Kasumi-1 (cell line): ENCODE data around the gene RYR2.
"Not testable (repeated sequence)": the region's sequence is repeated elsewhere in the genome, so short reads cannot be mapped to it uniquely, and the experiment has no call there.

Experiments
- DNase-seq, 2 experiments: peaks; one replicate each; lab custom pipeline; 2025; lab: John Stamatoyannopoulos, UW

The RYR2 gene

GRCh38 chr1:237566581-237566980, 524.6 kb downstream of the RYR2 start:
- no peak for DNase-seq

GRCh38 chr1:237568955-237569354, 527.0 kb downstream of the RYR2 start:
- DNase-seq, result no peak

GRCh38 chr1:237570530-237570929, 528.5 kb downstream of the RYR2 start:
- peak in 1 of 2 experiments; percentile 2 for DNase-seq

GRCh38 chr1:237574536-237574935, 532.6 kb downstream of the RYR2 start:
- DNase-seq, result no peak

- no peak for DNase-seq
Observed at GRCh38 chr1:237578540-237578939, 536.6 kb downstream of the RYR2 start.

- DNase-seq, result no peak
Observed at GRCh38 chr1:237580726-237581125, 538.7 kb downstream of the RYR2 start.

- no peak for DNase-seq
Observed at GRCh38 chr1:237583270-237583669, 541.3 kb downstream of the RYR2 start.

- no peak for DNase-seq
Observed at GRCh38 chr1:237583756-237584155, 541.8 kb downstream of the RYR2 start.

GRCh38 chr1:237590386-237590785, 548.4 kb downstream of the RYR2 start:
- DNase-seq, result no peak

GRCh38 chr1:237591353-237591752, 549.4 kb downstream of the RYR2 start:
- no peak for DNase-seq

GRCh38 chr1:237603036-237603568, 561.1 kb downstream of the RYR2 start:
- not testable (repeated sequence) for DNase-seq

- DNase-seq, result no peak
Observed at GRCh38 chr1:237608433-237608832, 566.4 kb downstream of the RYR2 start.

- DNase-seq, result no peak
Observed at GRCh38 chr1:237610157-237610556, 568.2 kb downstream of the RYR2 start.

- DNase-seq, result no peak
Observed at GRCh38 chr1:237613984-237614383, 572.0 kb downstream of the RYR2 start.

GRCh38 chr1:237619553-237619952, 577.6 kb downstream of the RYR2 start:
- DNase-seq, result peak in 1 of 2 experiments; percentile 18

- DNase-seq, result no peak
Observed at GRCh38 chr1:237634922-237635321, 592.9 kb downstream of the RYR2 start.

GRCh38 chr1:237638555-237638954, 596.6 kb downstream of the RYR2 start:
- DNase-seq, result no peak

GRCh38 chr1:237640011-237640671, 598.2 kb downstream of the RYR2 start:
- DNase-seq, result no peak

GRCh38 chr1:237640966-237641365, 599.0 kb downstream of the RYR2 start:
- no peak for DNase-seq

- no peak for DNase-seq
Observed at GRCh38 chr1:237650809-237651208, 608.8 kb downstream of the RYR2 start.

- no peak for DNase-seq
Observed at GRCh38 chr1:237655778-237656177, 613.8 kb downstream of the RYR2 start.

GRCh38 chr1:237664348-237664747, 622.4 kb downstream of the RYR2 start:
- DNase-seq, result no peak

- no peak for DNase-seq
Observed at GRCh38 chr1:237670302-237670701, 628.3 kb downstream of the RYR2 start.

- DNase-seq, result no peak
Observed at GRCh38 chr1:237671262-237671661, 629.3 kb downstream of the RYR2 start.
